ENCODE measurements around the gene RRM2. TPM values are rescaled to one million over a fixed set of nuclear protein-coding genes. Genes with fewer than 3 reads are reported as not detected.
"Not testable (repeated sequence)": the region's sequence is repeated elsewhere in the genome, so short reads cannot be mapped to it uniquely, and the experiment has no call there.

Gene RRM2
- polyA plus RNA-seq, 1 donor from 2014 or later, result 0.57 TPM

DNA sequence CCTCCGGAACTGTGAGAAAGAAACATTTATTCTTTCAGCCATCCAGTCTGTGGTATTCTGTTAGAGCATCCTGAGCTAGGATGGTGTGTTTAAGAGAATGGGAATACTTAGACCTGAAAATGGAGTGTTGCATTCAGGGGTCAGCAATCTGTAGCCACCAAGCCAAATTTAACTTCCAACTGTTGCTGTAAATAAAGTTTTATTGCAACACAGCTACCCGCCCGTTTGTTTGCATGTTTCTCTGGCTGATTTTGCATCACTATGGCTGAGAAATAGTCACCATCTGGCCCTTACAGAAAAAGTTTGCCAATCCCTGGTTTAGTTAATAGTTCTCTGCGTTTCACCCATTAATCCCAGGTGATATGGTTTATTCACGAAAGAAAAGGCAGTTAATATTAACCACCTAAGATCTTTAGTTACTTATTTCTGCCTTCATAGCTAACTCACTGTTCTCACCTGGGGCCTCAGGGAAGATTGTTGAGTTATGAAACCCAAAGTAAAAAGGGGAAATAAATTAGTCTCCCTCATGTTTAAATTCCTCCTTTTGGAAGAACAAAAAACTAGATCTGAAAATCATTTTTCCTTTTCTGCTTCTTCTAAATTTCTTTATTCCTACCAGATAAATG is 32.9 kb upstream of the RRM2 start:
- Histone ChIP-seq H3K79me2 (replicated peaks; ENCODE audit: insufficient read depth, low read length) (no peaks in the 10 kb centered on the region), H3K9me2 (ENCODE audit: insufficient read depth, low read length) (no peaks in the 10 kb centered on the region), H3K4me3 (ENCODE audit: low read length) (no peak overlapping the region), H3K9ac (ENCODE audit: low read length) (no peak overlapping the region), H3K36me3 (ENCODE audit: insufficient read depth, low read length) (no peaks in the 10 kb centered on the region), H3K27ac (ENCODE audit: low read length) (no peak overlapping the region), H3K4me2 (ENCODE audit: low read length) (no peak overlapping the region), H3K9me3 (ENCODE audit: low read length) (no peaks in the 10 kb centered on the region), H2AFZ (ENCODE audit: low read depth, low read length) (no peak overlapping the region), H3F3A (ENCODE audit: insufficient read depth, low read length, poor library complexity, severe bottlenecking) (no peaks in the 10 kb centered on the region), H4K20me1 (ENCODE audit: insufficient read depth) (no peaks in the 10 kb centered on the region), H3K27me3 (ENCODE audit: insufficient read depth, low read depth, low read length) (no peaks in the 10 kb centered on the region)
- TF ChIP-seq, protein P1, sequence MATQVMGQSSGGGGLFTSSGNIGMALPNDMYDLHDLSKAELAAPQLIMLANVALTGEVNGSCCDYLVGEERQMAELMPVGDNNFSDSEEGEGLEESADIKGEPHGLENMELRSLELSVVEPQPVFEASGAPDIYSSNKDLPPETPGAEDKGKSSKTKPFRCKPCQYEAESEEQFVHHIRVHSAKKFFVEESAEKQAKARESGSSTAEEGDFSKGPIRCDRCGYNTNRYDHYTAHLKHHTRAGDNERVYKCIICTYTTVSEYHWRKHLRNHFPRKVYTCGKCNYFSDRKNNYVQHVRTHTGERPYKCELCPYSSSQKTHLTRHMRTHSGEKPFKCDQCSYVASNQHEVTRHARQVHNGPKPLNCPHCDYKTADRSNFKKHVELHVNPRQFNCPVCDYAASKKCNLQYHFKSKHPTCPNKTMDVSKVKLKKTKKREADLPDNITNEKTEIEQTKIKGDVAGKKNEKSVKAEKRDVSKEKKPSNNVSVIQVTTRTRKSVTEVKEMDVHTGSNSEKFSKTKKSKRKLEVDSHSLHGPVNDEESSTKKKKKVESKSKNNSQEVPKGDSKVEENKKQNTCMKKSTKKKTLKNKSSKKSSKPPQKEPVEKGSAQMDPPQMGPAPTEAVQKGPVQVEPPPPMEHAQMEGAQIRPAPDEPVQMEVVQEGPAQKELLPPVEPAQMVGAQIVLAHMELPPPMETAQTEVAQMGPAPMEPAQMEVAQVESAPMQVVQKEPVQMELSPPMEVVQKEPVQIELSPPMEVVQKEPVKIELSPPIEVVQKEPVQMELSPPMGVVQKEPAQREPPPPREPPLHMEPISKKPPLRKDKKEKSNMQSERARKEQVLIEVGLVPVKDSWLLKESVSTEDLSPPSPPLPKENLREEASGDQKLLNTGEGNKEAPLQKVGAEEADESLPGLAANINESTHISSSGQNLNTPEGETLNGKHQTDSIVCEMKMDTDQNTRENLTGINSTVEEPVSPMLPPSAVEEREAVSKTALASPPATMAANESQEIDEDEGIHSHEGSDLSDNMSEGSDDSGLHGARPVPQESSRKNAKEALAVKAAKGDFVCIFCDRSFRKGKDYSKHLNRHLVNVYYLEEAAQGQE (IDR thresholded peaks at IDR 0.05; ENCODE audit: borderline replicate concordance), result no peak

DNA sequence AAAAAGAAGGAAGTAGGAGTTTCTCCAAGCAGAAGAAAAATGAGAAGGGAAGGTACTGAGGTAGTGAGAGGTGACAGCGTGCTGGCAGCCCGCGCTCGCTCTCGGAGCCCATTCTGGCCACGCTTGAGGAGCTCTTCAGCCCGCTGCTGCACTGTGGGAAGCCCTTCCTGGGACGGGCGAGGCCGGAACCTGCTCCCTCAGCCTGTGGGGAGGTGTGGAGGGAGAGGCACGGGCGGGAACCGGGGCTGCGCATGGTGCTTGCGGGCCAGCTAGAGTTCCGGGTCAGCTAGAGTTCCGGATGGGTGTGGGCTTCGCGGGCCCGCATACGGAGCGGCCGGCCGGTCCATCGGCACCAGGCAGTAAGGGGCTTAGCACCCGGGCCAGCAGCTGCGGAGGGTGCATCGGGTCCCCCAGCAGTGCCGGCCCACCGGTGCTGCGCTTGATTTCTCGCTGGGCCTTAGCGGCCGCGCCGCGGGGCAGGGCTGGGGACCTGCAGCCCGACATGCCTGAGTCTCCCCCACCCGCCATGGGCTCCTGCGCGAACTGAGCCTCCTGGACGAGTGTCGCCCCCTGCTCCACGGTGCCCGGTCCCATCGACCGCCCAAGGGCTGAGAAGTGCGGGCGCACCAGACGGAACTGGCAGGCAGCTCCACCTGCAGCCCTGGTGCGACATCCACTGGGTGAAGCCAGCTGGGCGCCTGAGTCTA is 31.2 kb upstream of the RRM2 start:
- no peak for TF ChIP-seq EZH2 (IDR thresholded peaks at IDR 0.05; ENCODE audit: borderline replicate concordance, insufficient read depth, low read length, poor library complexity, severe bottlenecking)
- TF ChIP-seq RAD21 (conservative IDR thresholded peaks at IDR 0.05), result no peak
- TF ChIP-seq MXI1 (conservative IDR thresholded peaks at IDR 0.05; ENCODE audit: poor library complexity, severe bottlenecking), result no peak
- H3K27me3 ChIP-seq (ENCODE audit: insufficient read depth, low read depth, low read length), result no peaks in the 10 kb centered on the region
- H3K4me3 ChIP-seq (ENCODE audit: low read length), result no peak overlapping the region
- H3K36me3 ChIP-seq (ENCODE audit: insufficient read depth, low read length), result no peaks in the 10 kb centered on the region
- no peak overlapping the region for H2AFZ ChIP-seq (ENCODE audit: low read depth, low read length)
- H3K79me2 ChIP-seq (replicated peaks; ENCODE audit: insufficient read depth, low read length), result no peaks in the 10 kb centered on the region
- no peaks in the 10 kb centered on the region for H3F3A ChIP-seq (ENCODE audit: insufficient read depth, low read length, poor library complexity, severe bottlenecking)
- no peak overlapping the region for H3K9ac ChIP-seq (ENCODE audit: low read length)
- no peaks in the 10 kb centered on the region for H3K9me3 ChIP-seq (ENCODE audit: low read length)
- no peaks in the 10 kb centered on the region for H4K20me1 ChIP-seq (ENCODE audit: insufficient read depth)
- H3K9me2 ChIP-seq (ENCODE audit: insufficient read depth, low read length), result no peaks in the 10 kb centered on the region
- H3K4me2 ChIP-seq (ENCODE audit: low read length), result no peak overlapping the region
- no peak overlapping the region for H3K27ac ChIP-seq (ENCODE audit: low read length)

DNA sequence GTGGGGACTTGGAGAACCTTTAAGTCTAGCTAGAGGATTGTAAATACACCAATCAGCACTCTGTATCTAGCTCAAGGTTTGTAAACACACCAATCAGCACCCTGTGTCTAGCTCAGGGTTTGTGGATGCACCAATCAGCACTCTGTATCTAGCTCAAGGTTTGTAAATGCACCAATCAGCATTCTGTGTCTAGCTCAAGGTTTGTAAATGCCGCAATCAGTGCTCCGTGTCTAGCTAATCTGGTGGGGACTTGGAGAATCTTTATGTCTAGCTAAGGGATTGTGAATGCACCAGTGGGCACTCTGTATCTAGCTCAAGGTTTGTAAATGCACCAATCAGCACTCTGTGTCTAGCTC is 30.7 kb upstream of the RRM2 start:
- not testable (repeated sequence) for H2AFZ ChIP-seq (ENCODE audit: low read depth, low read length)

More for the DNA sequence above, 30.7 kb upstream of the RRM2 start:
- not testable (repeated sequence) for H3F3A ChIP-seq (ENCODE audit: insufficient read depth, low read length, poor library complexity, severe bottlenecking); H3K27ac ChIP-seq (ENCODE audit: low read length); H3K27me3 ChIP-seq (ENCODE audit: insufficient read depth, low read depth, low read length); H3K9ac ChIP-seq (ENCODE audit: low read length); H3K79me2 ChIP-seq (replicated peaks; ENCODE audit: insufficient read depth, low read length); H3K9me3 ChIP-seq (ENCODE audit: low read length); H3K36me3 ChIP-seq (ENCODE audit: insufficient read depth, low read length); H4K20me1 ChIP-seq (ENCODE audit: insufficient read depth); H3K4me2 ChIP-seq (ENCODE audit: low read length); H3K9me2 ChIP-seq (ENCODE audit: insufficient read depth, low read length); H3K4me3 ChIP-seq (ENCODE audit: low read length)

All from neural cell (in vitro differentiated cells).